DMS153 treated with DMSO at 0.1 percent for 48 hours (cell line): ENCODE measurements around the gene CAPS.
"Not testable (repeated sequence)": the region's sequence is repeated elsewhere in the genome, so short reads cannot be mapped to it uniquely, and the experiment has no call there.

Experiments used
- DNase-seq: peaks from one replicate; lab custom pipeline; 2025; ENCODE audit not compliant: unreplicated experiment; lab: John Stamatoyannopoulos, UW

The CAPS gene

GRCh38 chr19:5954293-5954692 lies 40.2 kb downstream of the CAPS start:
- DNase-seq: no peak

GRCh38 chr19:5955636-5955935 lies 41.5 kb downstream of the CAPS start:
- DNase-seq: no peak

- no peak for DNase-seq
Measured at GRCh38 chr19:5956323-5956722, 42.3 kb downstream of the CAPS start.

- DNase-seq: no peak
Measured at GRCh38 chr19:5956728-5957127, 42.7 kb downstream of the CAPS start.

GRCh38 chr19:5957170-5957569 lies 43.1 kb downstream of the CAPS start:
- peak; percentile 62 for DNase-seq

GRCh38 chr19:5958074-5958850 lies 44.2 kb downstream of the CAPS start:
- DNase-seq: no peak

- DNase-seq: no peak
Measured at GRCh38 chr19:5958851-5959122, 44.7 kb downstream of the CAPS start.

GRCh38 chr19:5959260-5960004 lies 45.4 kb downstream of the CAPS start:
- no peak for DNase-seq

- no peak for DNase-seq
Measured at GRCh38 chr19:5960005-5961001, 46.2 kb downstream of the CAPS start.

GRCh38 chr19:5961641-5961968 lies 47.6 kb downstream of the CAPS start:
- DNase-seq: not testable (repeated sequence)

- peak; percentile 98 for DNase-seq
Measured at GRCh38 chr19:5961969-5962945, 48.2 kb downstream of the CAPS start.

GRCh38 chr19:5963259-5963658 lies 49.2 kb downstream of the CAPS start:
- not testable (repeated sequence) for DNase-seq

- DNase-seq: no peak
Measured at GRCh38 chr19:5963855-5964254, 49.8 kb downstream of the CAPS start.

- peak; percentile 37 for DNase-seq
Measured at GRCh38 chr19:5964816-5965565, 50.9 kb downstream of the CAPS start.
